Fibroblast of skin of back (primary cell): ENCODE measurements around the gene ZNF841. TPM values are rescaled to one million over a fixed set of nuclear protein-coding genes. Genes with fewer than 3 reads are reported as not detected.

Experiments used
- DNase-seq: peaks from one replicate; pipeline ENCODE4 v3.0.0-alpha.2; 2013
- polyA plus RNA-seq, 2 experiments: library from polyadenylated mRNA; unstranded; fragments of 120-200 nt; gene quantifications; one replicate each; pipeline ENCODE4 v1.2.1, GENCODE V29; 2013; ENCODE audit not compliant: insufficient read length in 2 of 2

The ZNF841 gene
- polyA plus RNA-seq (2013, experiment 1 of 2; ENCODE audit: insufficient read length) = 6.8 TPM
- 8.1 TPM for polyA plus RNA-seq (2013, experiment 2 of 2; ENCODE audit: insufficient read length)

DNA sequence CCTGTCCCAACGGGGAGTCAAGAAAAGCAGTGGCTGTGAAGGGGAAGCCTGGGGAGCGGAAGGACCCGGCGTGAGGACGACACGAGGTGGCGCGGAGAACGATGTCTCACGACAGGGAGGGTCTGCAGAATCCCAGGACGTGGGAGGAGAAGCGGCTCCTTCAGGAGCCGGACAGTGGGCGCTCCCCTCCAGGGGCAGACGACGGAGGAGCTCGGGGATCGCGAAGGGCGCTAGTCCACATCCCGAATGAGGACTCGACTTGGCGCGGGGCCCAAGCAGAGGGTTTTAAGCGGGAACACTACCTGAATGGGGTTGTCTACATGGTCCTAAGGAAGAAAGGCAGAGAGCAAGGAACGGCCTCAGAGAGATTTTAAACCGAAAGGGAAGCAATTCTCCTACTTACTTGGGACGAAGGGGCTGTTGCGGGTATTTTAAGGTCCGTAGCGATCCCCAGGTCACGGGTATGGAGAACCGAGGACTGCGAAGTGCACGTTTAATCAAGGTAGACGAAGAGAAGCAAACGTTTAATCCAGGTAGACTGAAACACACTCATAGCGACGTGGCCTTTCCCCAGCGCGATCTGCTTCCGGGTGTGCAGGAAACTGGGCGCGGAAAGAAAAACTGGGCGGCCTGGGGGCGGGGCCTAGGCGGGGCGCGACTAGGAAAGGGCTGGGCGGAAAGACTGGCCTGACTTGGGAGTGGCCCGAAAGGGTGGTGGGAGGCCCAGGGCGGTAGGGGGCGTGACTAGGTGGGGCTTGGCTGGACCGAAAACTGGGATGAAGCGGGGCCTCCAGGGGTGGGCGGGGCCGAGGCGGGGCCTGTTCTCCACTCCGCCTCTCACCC is at the start of gene ZNF841:
TSS of gene ZNF841 (minus strand) at position 594 of the 843 bp plus-strand sequence. CDS start 10,964 bp downstream, outside the sequence.
- DNase-seq = peak; percentile 94

DNA sequence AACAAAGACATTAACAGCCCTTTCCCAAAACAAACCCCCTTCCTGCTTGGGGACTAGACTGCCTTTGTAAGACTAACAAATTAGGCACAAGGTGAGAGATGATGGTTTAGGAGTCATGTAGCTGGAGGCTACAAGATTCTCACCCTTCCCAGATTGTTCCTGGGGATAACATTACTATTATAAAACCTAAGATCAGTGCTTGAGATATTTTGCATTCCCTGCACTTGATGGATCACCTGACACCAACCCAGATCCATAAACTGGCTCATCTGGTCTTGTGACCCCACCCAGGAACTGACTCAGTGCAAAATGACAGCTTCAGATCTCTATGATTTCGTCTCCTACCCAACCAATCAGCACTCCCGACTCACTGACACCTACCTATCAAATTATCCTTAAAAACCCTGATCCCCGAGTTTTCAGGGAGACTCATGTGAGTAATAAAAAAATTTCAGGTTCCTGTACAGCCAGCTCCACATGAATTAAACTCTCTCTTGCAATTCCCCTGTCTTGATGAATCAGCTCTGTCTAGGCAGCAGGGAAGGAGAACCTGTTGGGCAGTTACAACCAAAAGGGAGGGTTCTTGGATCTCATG is 46.5 kb upstream of the ZNF841 start:
- no peak for DNase-seq

DNA sequence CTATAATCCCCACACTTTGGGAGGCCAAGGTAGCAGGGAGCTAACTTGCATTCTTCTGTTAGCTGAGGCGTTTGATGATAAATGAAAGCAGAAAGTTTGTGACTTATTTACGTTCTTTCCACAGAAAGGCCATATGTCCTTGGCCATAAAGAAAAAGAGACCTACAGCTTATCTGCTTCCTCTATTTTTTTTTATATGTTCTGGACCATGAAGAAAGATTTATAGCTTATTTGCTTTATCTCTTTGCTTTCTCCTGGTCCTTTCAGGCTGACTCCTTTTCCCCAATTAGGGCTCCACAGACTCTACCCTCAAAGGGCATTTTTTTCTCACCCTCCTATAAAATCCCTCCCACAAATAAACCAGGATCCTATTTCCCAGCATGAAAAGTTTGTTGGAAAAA is 45.6 kb upstream of the ZNF841 start:
- DNase-seq = no peak

DNA sequence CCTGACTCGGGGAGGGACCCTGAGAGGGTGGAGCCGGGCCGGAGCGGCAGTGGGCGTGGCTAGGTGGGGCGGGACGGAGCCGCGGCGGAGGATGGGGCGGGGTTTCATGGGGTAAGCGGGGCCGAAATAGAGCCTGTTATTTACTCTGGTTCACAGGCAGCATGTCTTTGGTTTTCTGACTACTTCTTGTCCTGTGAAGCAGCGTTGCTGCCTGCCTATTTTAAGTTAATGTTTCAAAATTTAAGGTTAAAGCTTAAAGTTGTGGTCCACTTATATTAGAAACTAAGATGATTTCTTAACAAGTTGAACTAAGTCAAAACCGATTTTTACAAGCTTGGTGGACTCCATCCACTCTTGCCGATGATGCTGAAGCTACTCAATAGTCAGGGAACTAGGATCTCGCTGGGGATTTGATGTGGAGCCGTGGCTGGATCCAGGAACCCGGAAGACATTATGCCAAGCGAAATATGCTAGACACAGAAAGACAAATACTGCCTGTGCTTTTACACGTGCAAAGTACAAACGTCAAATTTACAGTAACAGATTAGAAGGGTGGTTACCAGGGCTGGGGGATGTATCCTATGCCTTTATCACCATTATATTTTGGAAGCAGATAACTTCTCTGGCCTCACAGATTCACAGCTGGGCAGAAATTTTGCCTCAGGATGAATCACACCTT is 44.6 kb upstream of the ZNF841 start:
- DNase-seq = no peak

DNA sequence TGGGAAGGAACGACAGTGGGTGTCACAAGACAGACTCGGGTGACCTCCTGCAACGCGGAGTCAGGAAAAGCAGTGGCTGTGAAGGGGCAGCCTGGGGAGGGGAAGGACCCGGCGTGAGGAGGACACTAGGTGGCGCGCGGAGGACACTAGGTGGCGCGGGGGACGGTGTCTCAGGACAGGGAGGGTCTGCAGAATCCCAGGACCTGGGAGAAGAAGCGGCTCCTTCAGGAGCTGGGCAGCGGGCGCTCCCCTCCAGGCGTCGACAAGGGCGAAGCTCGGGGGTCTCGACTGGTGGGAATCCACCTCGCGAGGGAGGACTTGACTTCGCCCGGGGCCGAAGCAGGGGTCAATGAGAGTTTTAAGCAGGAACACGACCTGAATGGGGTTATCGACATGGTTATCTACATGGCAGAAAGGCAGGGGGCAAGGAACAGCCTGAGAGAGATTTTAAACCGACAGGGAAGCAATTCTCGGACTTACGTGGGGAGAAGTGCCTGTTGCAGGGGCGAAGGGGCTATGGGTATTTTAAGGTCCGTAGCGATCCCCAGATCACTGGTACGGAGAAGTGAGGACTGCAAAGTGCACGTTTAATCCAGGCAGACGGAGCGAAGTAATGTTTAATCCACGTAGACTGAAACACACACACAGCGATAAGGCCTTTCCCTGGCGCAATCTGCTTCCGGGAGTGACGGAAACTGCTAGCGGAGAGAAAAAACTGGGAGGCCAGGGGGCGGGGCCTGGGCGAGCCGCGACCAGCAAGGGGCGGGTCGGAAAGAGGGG is 43.9 kb upstream of the ZNF841 start, which contains the start of gene ZNF616:
TSS of gene ZNF616 (minus strand) at position 687 of the 780 bp plus-strand sequence. CDS start 9,426 bp downstream, outside the sequence.
- DNase-seq = peak; percentile 93

DNA sequence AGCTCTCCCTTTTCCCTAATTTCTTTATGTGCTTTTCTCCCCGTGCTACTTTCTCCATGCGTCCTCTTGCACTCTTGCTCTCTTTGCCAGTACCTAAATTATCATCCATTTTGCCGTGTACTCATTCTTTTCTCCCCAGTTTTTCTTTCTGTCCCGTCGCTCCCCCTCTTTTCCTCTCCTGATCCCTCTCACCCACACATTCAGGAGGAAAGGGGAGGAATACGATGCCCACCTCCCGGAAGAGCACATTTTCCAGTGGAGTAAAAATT is 43.4 kb upstream of the ZNF841 start:
- no peak for DNase-seq

DNA sequence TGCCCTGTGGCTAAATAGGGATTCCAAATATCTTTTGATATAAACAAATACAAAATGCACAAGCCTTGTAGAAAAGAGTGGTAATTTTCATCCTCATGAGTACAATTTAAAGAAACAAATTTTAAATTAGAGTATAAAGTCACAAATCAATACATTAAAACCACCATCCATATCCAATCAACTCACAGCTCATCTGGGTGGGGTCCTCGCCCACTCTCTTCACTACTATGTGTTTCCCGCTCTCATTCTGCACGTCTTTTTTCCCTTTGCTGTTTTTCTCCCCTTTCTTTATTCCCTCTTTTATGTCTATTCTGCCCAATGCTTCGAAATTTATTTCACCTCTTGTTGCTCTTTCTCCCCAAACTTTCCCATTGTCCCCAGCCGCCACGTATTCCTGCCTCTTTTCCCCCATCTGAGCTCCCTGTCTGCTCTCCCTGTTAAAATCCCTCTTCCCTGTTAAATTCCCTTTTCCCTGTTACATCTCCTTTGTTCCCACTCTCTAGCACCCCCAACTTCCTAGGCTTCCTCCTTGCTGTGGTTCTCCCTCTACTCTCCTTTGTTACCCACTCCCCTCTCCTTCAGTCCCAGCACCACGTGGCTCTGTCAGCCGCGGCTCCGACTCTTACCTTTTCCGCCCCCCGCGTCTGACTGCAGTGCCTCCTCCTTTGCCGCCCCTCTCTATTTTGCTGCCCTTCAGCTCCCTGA is 42.9 kb upstream of the ZNF841 start:
- DNase-seq = peak; percentile 35

DNA sequence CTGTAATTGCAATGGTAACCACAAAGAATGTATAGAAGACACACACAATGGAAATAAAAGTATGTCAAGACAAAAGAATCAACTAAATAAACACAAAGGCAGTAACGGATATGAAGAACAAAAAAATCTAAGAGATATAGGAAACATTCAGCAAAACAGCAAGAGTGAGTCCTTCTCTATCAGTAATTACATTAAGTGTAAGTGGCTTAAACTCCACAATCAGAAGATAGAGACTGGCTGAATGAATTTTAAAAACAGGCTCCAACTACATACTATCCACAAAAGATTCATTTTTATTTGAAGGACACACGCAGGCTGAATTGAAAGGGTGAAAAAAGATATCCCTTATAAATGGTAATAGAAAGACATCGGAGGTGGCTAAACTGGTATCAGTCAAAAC is 24.7 kb upstream of the ZNF841 start:
- DNase-seq = no peak

DNA sequence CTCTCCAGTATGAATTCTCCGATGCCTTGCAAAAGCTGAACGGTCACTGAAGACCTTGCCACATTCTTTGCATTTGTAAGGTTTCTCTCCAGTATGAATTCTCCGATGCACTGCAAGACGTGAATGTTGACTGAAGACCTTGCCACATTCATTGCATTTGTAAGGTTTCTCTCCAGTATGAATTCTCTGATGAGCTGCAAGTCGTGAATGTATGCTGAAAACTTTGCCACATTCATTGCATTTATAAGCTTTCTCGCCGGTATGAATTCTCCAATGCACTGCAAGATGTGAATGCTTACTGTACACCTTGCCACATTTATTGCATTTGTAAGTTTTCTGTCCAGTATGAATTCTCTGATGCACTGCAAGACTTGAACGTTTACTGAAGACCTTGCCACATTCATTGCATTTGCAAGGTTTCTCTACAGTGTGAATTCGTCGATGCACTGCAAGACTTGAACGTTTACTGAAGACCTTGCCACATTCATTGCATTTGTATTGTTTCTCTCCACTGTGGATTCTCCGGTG is 20.0 kb upstream of the ZNF841 start:
- no peak for DNase-seq

DNA sequence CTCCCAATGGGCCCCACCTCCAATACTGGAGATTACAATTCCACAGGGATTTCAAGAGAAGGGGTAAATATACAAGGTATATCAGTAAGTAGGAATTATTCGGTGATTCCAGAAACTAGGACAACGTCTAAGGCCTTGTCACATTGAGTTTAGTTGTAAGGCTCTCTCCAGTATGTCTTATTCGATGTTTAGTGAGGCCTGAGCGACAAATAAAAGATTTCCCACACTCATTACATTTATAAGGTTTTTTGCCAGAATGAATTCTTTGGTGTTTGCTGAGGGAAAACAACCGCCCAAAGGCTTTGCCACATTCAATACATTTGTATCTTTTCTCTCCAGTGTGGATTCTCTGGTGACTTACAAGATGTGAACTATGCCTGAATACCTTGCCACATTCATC is 19.1 kb upstream of the ZNF841 start:
- DNase-seq = no peak

DNA sequence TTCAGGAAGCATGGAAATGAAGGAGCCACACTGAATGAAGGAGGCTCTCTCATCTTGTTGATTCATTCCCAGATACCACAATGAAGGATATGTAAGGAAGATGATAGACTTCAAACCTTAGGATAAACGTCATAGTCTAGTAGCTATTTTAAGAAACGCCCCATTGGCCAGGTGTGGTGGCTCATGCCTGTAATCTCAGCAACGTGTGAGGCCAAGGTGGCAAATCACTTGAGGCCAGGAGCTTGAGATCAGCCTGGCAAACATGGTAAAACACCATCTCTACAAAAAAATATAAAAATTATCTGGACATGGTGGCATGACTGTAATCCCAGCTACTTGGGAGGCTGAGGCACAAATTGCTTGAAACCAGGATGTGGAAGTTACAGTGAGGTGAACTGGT is 17.1 kb upstream of the ZNF841 start:
- DNase-seq = no peak

DNA sequence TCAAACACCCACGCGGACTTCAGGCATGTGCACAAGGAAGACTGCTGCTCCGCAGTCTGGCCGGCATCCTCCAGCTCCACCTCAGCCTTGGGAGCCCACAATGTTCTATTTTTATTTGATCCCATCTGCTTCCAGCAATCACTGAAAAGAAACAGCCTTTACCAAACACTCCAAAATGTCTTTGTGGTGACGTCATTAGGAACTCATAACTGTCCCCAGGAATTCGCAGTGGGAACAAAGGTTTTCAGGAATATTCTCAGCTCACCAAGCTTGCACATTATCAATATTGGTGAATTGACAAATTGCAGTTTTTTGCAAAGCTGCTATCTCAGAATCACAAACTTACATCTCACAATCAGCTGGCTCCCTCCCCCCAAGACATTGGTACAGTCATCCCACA is 15.2 kb upstream of the ZNF841 start:
- no peak for DNase-seq

DNA sequence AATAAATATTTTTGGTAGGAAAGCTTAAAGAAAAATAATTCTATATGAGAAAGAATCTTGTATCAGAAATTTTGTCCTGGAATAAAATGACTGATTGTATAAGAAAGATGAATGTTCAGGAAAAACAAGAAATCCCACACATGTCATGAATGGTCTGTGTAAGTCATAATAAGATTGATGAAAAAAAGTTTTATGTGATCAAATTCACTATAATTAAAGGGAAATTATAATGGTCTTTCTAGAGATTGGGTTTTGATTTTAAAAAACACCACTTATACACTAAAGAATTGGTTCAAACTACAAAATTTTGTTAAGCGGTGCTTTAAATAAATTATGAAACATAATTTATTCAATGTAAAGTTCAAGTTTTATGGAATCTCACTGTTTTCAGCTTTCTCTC is 7.2 kb upstream of the ZNF841 start:
- DNase-seq = no peak

DNA sequence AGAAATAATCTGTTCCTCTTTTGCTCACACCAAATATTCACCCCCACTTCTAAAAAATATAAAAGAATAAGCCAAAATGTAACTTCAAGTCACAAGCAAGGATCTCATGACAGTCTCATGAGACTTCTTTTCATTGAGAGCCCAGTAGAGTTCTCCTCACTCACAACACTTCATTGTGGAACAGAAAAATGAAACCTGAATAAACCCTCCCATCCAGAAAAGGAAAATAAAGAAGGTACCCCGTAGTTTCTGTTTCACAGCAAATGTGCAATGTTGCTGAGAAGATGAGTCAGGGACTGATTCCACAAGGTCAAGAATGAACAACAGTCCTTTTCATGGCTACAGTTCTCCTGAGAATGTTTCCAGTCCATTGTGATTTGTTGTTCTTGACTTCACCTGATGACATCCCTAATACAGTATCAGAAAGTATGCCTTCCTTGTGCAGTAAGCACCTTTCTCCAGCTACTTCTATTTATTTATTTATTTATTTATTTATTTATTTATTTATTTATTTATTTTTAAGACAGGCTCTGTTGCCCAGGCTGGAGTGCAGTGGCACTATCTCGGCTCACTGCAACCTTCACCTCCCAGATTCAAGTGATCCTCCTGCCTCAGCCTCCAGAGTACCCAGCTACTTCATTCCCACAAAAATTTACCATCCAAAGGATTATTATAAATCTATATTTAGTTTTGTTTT is 6.4 kb upstream of the ZNF841 start:
- no peak for DNase-seq

DNA sequence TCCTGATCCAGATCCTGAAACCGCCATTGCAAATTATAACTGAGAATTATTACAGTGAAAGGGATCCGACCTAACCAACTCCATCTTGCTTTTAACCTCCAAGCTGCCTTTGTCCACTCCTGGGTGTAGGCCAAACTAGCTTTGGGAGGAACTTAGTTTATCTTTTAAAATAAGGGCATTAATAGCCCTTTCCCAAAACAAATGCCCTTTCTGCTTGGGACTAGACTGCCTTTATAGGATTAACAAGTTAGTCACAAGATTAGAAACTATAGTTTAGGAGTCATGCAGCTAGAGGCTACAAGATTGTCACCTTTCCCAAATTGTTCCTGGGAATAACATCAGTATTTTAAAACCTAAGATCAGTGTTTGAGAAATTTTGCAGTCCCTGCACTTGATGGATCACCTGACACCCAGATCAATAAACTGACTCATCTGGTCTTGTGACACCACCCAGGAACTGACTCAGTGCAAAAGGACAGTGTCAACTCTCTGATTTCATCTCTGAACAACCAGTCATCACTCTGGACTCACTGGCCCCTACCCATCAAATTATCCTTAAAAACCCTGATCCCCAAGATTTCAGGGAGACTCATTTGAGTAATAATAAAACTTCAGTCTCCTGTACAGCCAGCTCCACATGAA is 4.1 kb upstream of the ZNF841 start:
- DNase-seq = no peak

DNA sequence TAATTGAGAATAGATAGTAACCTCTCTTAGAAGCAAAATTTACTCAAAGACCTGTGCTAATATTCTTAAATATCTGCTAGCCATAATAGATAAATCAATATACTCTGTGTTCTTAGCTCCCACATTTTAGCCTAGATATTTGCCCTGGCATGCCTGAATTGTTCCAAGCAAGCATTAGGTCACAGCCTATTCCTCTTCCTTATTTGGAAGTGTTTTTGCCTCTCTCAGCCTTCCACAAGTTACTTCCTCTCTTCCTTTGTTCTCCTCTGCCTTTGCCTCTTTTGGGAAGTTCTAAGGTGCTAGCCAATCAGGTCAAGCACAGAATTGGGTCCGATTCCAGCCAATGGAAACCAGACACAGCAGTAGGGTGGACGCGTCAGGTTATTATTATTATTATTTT is 851 bp upstream of the ZNF841 start:
- DNase-seq = peak; percentile 1

DNA sequence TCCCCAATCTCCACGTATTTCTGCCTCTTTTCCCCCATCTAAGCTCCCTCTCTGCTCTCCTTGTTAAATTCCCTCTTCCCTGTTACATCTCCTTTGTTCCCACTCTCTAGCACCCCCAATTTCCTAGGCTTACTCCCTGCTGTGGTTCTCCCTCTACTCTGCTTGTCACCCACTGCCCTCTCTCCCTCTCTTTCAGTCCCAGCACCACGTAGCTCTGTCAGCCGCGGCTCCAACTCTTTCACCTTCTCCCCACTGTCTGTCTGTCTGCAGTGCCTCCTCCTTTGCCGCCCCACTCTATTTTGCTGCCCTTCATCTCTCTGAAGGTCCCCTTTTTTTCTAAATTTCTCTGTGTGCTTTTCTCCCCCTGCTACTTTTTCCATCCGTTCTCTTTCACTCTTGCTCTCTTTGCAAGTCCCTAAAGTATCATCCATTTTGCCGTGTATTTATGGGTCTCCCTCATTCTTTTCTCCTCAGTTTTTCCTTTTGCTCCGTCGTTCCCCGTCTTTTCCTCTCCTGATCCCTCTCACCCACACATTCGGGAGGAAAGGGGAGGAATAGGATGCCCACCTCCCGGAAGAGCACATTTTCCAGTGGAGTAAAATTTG is 937 bp downstream of the ZNF841 start:
- no peak for DNase-seq

DNA sequence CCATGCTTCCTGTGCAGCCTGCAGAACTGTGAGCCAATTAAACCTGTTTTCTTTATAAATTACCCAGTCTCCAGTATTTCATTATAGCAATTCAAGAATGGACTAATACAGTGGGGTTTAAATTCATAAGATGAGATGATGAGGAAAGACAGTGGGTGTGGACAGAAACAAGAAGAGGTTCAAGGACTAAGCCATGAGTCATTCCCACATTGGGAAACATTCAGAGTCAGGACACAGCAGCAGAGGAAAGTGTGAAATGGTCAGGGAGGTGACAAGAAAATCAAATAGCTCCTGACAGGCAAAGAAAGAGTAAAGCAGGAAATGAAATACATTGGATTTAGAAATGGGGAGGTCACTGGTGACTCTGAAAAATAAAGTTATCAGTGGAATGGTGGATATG is 9.1 kb downstream of the ZNF841 start:
- DNase-seq = no peak

DNA sequence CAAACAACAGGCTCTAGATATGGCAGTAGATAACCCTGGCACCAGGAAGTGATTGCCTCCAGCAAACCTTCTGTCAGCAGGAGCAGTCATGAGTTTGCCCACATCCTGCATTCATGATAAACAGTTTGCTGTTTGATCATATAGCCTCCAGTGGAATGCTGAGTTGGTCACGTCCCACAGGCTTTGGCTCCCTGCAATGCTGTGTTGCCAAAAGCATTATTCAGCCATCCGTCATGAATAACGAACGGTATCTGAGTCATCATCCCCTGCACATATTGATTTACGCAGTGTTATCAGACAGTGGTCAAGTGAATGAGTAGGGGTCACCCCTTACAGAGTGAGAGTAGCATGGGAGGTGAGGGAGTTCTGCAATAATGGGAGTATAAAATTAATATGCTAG is 25.1 kb downstream of the ZNF841 start:
- no peak for DNase-seq

DNA sequence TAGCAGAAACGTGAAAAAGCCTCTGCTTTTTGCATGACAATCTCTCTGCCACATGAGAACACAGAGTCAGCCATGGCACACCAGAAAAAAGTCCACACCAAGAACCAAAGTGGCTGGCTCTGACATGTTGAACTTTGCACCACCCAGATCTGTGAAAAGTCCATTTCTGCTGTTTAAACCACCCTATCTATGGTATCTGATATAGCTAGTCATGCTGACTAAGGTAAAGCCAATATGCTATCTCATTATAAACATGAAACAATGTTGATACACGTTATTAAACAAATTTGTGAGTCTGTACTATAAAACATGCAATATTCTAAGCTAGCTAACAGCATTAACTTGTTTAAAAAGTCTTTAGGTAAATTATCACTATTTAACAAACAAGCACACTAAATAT is 25.9 kb downstream of the ZNF841 start:
- no peak for DNase-seq
